Measurements from ENCODE around the gene HSPA13. TPM values are rescaled to one million over a fixed set of nuclear protein-coding genes. Genes with fewer than 3 reads are reported as not detected.
A peak's percentile ranks its signal among the peaks of the same experiment; 100 is the strongest.

The HSPA13 gene
- total and polyA plus RNA-seq, 8 donors = 25.4 to 41.1 (median 39.2) TPM

DNA sequence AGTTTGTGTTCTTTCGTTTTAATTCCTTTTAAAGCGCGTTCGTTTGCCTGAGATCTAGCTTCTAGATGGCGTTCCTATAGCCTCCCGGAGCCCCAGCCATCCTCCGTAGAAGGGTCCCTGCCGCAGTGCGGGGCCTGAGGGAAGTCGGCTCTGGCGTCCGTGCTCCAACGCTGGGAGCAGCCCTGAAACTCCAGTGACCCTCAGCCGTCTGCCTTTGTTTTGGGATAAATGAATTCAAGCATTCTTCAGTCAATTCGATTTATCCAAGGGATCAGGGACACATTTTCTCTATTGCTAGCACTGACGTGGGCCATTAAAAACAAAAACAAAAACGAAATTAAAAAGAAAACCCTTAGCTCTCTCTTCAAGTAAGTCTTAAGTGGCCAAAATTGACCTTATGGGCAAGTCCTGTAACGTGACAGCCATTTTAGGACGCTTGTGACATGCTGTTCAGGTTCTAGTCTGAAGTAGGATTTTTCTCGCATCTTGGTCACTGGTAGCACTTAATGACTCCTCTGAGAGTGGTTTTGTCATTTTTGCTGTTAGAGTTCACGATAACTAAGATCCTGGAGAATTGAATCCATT is 742 bp upstream of the HSPA13 start:
- peak; percentile 54 for ATAC-seq
- DNase-seq = peak in 1 of 4 donors; percentile 37
- intact Hi-C loops (cut with DNase I) = no loop called here

DNA sequence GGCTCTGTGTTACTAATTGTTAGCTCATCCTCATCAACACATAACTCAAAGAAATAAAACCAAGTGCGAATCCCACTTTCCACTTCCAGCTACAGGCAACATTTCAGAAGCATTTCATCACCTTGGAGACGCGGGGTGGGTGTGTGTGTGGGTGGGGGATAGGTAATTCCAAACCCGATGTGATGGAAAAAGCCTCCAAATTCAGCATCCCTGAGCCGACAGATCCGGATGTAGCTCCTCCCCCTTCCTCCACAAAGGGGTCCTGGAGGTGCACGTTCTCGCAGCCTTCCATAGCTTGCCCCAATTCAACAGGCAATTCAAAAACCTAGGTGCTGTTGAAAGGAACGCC is 486 bp downstream of the HSPA13 start:
- Histone ChIP-seq H3K36me3 (peaks cover 0 to 18% of the 10 kb centered on the region in 2 donors), H3K9me3 (no peaks in the 10 kb centered on the region), H3K4me1 (peaks cover 6 to 43% of the 10 kb centered on the region in 2 donors), H3K4me3 (peak overlapping the region; percentile 84 to 92), H3K27me3 (no peaks in the 10 kb centered on the region), H3K27ac (peak overlapping the region; percentile 70 to 92)
- no peak for ATAC-seq
- TF ChIP-seq, protein P1, sequence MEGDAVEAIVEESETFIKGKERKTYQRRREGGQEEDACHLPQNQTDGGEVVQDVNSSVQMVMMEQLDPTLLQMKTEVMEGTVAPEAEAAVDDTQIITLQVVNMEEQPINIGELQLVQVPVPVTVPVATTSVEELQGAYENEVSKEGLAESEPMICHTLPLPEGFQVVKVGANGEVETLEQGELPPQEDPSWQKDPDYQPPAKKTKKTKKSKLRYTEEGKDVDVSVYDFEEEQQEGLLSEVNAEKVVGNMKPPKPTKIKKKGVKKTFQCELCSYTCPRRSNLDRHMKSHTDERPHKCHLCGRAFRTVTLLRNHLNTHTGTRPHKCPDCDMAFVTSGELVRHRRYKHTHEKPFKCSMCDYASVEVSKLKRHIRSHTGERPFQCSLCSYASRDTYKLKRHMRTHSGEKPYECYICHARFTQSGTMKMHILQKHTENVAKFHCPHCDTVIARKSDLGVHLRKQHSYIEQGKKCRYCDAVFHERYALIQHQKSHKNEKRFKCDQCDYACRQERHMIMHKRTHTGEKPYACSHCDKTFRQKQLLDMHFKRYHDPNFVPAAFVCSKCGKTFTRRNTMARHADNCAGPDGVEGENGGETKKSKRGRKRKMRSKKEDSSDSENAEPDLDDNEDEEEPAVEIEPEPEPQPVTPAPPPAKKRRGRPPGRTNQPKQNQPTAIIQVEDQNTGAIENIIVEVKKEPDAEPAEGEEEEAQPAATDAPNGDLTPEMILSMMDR (IDR thresholded peaks at IDR 0.05) = no peak
- intact Hi-C loops (cut with DNase I) = no loop called here
- DNase-seq = peak in 2 of 4 donors; percentile 32 to 47

More for the DNA sequence above, 742 bp upstream of the HSPA13 start:
- Histone ChIP-seq H3K9me3 (no peaks in the 10 kb centered on the region), H3K27ac (peak overlapping the region; percentile 92 to 95), H3K4me3 (peak overlapping the region; percentile 48 to 92), H3K4me1 (peaks cover 6 to 43% of the 10 kb centered on the region in 2 donors), H3K36me3 (peaks cover 0 to 5% of the 10 kb centered on the region in 2 donors), H3K27me3 (no peaks in the 10 kb centered on the region)
- TF ChIP-seq, protein P1 (IDR thresholded peaks at IDR 0.05) = no peak

DNA sequence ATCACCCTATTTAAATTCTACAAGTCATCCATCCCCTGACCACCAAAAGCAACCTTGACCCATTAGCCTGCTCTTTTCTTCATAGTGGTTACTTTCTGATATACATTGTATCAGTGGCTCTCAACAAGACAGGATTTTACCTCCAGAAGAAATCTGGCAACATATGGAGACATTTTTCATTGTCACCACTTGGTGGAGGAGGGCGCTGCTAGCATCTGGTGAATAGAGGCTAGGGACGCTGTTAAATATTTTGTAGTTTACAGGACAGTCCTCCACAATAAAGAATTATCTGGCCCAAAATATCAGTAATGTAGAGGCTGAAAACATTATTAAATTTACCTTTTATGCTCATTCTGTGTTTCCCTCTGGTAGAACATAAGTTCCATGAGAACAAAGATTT is 6.1 kb downstream of the HSPA13 start:
- TF ChIP-seq, protein P1 (IDR thresholded peaks at IDR 0.05) = no peak
- DNase-seq = no peak
- intact Hi-C loops (cut with DNase I) = no loop called here

DNA sequence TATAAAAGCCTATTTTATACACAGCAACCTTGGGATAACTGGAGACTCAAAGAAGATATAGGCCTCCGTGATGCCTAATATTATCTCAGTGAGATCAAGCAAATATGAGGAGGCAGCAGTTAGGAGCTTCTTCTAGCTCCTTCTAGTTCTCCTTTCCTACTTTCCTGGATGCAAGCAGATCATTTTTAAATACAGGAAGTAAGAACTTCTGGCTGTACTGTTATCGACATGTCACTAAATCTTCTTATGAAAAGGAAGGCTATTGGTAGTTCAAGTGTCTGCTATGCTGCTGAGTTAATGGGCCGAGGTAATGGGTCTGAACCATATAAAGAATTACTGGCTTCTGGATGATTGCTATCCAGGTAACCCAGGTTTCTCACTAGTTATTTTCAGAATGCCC is 15.9 kb downstream of the HSPA13 start:
- no peaks in the 10 kb centered on the region for H3K4me1 ChIP-seq
- H3K27me3 ChIP-seq = no peaks in the 10 kb centered on the region
- no peaks in the 10 kb centered on the region for H3K36me3 ChIP-seq
- H3K9me3 ChIP-seq = no peaks in the 10 kb centered on the region
- DNase-seq (no peak), ATAC-seq (no peak)
- H3K27ac ChIP-seq = no peak overlapping the region
- H3K4me3 ChIP-seq = no peak overlapping the region
- TF ChIP-seq, protein P1 (IDR thresholded peaks at IDR 0.05) = no peak
- intact Hi-C loops (cut with DNase I) = no loop called here

More for the DNA sequence above, 6.1 kb downstream of the HSPA13 start:
- Histone ChIP-seq H3K27me3 (no peaks in the 10 kb centered on the region), H3K27ac (no peak overlapping the region), H3K4me1 (peaks cover 6 to 27% of the 10 kb centered on the region in 2 donors), H3K4me3 (no peak overlapping the region), H3K9me3 (no peaks in the 10 kb centered on the region), H3K36me3 (peaks cover 0 to 71% of the 10 kb centered on the region in 2 donors)
- ATAC-seq = no peak

DNA sequence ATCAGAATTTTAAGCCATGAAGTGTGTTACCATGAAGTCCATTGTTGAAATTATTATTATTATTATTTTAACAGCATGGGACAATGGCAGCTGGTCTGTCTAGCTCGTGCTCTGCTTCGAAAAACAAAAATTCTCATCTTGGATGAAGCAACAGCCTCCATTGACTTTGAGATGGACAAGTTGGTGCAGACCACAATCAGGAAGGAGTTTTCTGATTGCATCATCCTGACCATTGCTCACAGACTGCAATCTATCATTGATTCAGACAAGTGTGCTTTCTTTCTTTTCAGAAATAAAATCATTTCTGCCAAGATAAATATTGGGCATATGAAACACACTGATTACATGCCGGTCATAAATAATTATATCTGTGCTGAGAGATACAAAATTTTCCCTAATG is 21.0 kb downstream of the HSPA13 start:
- TF ChIP-seq, protein P1 (IDR thresholded peaks at IDR 0.05) = no peak
- no peak for DNase-seq
- H3K4me3 ChIP-seq = no peak overlapping the region
- no peak for ATAC-seq
- no peaks in the 10 kb centered on the region for H3K36me3 ChIP-seq
- H3K27ac ChIP-seq = no peak overlapping the region
- H3K4me1 ChIP-seq = no peaks in the 10 kb centered on the region
- H3K9me3 ChIP-seq = no peaks in the 10 kb centered on the region
- intact Hi-C loops (cut with DNase I) = no loop called here
- H3K27me3 ChIP-seq = peaks cover 0 to 4% of the 10 kb centered on the region in 2 donors
